Measurements from ENCODE around the gene MRC2.

DNA sequence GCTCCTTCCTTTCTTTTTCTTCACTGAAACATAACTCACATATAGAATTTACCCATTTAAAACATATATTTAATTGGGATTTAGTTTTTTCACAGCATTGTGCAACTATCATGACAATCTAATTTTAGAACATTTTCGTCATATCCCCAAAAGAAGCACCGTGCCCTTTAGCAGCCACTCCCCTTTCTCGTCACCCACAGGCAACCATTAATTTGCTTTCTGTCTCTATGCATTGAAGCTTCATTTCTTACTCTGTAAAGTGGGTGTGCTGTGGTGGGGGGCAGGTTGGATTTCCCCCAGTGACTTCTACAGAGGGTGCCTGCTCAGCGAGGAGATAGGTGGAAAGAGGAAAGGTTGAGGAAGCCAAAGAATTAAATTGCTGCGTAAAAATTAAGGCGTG, 35.8 kb downstream of the MRC2 start:
- TF ChIP-seq CTCF (IDR thresholded peaks at IDR 0.05; ENCODE audit: insufficient read depth, low read depth, low read length) = no peak
- no peak for TF ChIP-seq EZH2 (IDR thresholded peaks at IDR 0.05; ENCODE audit: insufficient read depth, low read length)
